Activated CD4-positive, alpha-beta T cell treated with anti-CD3 and anti-CD28 coated beads, Interleukin-2, amount 50 U/mL, for 24 hours (primary cell): ENCODE data around the gene SMC6.

ENCODE experiments used
- DNase-seq, 2 donors: peaks; one replicate each; pipeline ENCODE4 v3.0.0-alpha.2; 2020; ENCODE audit warnings: low read depth in 1 of 2, low spot score in 1 of 2

Gene SMC6

DNA sequence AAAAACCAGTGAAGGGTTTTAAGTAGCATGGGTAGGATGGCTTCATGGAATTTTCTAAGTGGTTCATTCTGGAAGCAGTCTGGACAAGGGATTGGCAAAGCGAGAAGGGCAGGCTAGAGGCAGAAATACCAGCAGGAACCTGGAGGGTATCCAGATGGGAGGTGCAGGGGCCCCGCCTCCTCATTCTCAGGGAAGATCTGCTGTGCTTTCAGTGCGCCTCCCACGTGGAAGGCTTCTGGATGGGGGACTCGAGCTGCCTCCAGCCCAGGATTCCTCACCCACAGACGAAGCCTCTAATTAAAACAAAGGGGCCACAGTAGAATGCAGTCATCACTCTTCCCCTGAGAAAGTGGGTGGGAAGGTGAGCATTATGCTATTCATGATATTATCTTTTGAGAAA is 133.3 kb downstream of the SMC6 start:
- DNase-seq: no peak

DNA sequence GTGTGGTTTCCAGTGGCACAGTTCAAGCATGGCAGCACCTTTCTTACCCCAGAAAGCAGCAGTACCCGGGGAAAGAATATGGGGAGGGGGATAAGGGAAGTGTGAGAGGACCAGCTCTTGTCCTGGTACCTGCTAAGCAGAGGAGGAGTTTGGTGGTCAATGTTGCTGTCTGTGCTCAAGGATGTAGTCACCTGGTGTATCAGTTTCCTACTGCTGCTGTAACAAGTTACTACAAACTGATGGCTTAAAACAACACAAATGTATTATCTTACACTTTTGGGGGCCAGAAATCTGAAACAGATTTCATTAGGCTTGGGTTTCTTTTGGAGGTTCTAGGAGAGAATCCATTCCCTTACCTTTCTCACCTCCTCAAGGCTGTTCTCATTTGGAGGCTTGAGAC is 135.7 kb downstream of the SMC6 start:
- no peak for DNase-seq

DNA sequence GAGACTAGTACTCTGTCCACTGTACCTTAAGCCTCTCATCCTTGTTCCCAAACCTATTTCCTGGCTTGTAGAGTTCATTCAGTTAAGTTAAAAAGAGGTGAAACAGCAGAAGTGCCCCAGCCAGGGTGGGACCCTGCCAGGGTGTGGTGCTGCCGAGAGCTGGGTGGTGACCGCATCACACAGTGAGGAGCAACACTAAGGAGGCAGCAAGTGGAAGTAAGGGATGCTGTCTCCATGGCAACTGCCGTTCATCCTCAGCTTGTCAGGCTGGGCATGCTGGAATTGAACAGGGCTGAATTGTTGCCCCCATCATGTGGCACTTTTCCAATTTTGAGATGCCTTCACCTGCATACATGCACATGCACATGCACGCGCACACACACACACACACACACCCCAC is 136.1 kb downstream of the SMC6 start:
- DNase-seq: no peak

DNA sequence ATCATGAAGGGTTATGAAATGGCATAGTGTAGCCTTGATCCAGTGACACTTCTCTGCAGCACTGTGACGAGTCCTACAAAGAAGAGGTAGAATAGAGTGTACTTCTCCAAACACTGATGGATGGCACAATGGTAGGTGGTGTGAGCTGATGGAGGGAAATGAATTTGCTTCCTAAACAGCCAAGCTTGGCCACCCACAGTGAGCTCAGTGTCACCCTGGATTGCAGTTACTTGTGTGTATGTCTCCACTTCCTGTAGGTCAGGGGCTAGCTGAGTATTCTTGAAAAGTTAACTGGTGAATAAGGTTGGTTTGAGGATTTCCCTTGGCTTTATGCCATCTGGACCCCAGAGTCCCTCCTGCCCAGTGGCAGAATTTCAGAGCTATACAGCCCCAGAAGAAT is 137.2 kb downstream of the SMC6 start:
- DNase-seq: no peak

DNA sequence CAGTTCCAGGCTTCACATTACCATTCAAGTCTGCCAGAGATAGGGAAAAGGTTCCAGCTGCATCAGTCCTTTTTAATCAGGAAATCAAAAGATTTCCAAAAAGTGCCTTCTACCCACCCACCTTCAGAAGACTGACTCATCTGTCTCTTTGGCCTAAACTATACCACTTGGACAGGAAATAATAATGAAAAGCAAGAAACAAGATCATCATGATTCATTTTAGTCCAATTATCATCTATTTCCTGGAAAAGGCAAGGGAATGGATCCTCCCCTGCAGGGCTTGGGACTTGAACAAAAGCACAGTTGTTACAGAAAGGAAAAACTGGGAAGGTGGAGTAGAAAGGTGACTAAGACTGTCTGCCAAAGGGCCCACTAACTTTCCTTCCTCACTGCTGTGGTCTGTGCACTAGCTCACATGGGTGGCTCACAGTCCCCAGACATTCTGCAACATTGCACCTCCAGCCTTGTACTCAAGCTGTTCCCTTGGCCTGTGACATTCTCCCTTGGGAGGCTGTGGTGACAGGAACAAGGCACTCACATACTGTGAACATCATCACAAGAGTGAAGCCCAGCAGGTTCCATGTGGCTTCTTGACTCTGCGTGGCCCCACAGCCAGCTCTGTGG is 137.8 kb downstream of the SMC6 start:
- DNase-seq: no peak

DNA sequence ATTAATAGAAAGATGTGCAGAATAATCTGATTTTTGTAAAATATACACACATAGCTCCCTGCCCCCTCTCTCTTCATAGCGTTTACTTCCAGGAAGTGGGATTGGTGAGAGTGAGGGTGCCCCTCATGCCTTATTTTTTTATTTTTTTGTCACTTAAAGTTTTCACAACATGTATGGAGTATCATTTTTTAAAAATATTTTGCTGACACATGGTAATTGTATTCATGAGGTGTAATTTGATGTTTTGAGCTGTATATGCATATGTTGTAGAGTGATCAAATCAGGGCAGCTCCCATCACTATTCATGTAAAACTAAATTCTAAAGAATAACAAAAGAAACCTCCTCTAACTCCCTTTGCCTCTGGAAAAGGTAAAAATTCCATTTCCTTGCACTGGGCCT is 138.5 kb downstream of the SMC6 start:
- no peak for DNase-seq

DNA sequence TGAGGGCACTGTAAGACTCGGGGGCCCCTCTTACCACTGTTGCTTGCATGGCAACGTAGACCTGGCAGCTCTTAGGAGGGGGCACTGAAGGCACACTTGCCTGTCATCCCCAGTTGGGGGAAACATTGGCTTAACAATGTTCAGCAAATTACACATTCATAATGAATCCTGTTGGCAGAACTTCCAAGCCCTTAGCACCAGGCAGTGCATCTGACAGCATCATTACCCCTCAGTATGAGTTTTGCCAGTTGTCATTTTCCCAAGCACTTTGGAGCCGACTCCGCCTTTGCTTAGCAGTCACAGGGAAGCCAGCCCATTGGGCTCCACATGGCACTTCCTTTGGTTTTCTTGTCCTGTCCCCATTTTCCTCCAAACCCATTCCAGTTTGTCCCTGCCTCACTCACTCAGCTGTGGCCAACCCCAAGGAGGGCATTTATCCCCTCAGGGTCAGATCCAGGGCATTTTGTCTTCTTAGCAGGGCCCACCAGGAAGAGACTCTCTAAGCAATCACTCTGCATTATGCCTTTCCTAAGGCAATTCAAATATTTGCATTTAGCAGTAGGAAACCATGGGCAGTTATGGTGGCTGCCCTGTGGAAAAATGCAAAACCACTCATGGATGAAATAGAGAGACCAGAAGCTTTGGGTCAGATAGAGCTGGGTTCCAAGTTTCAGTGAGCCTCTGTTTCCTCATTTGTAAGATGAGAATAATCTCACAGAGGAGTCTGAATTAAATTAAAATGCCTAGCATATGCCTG is 139.3 kb downstream of the SMC6 start:
- DNase-seq: no peak
